ENCODE results near the gene GPR143. TPM values are rescaled to one million over a fixed set of nuclear protein-coding genes. Genes with fewer than 3 reads are reported as not detected.

GPR143 gene
- total RNA-seq, 6 experiments from 2014 or later, result not detected

DNA sequence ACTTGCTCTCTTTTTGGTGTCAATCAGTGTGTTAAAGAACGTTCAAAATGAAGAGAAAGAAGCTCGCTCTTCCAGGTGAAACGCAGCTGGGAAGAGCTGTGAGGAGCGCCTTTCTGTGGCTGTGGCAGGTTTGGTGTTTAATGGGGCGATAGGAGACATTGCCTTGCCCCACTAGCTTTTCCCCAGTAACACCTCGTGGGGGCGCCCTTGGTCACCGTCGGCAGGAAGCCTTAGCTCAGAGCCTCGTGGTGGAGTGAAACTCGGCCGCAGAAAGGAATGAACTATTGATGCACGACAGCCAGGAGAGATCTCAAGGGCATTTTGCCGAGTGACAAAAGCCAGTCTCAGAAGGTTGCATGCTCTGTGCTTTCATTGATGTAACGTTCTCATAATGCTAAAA lies 65.1 kb downstream of the GPR143 start:
- peaks cover 9% of the 10 kb centered on the region; the same call in 1 of the 2 replicates for H3K36me3 Mint-ChIP-seq (ENCODE audit: low read depth)

DNA sequence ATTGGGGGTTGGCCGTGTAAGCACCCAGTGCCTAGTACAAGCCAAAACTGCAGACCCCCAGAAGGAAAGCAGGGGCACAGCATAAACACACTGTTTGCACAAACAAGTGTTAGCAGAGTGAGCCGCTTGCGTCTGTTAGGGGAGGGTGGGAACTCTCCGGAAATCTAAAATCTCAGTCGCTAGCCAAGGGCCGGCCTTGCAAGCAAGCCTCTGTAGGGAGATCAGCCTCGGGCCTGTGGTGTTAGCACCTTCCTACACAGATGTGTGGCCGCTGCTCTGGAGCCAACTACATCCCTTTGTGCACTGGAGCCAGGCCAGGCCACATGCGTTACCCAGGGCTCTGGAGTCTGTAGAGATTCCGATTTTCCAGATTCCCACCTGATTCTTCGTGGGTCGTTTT lies 67.1 kb downstream of the GPR143 start:
- peaks cover 9% of the 10 kb centered on the region; the same call in 1 of the 2 replicates for H3K36me3 Mint-ChIP-seq (ENCODE audit: low read depth)
- H3K4me1 Mint-ChIP-seq (ENCODE audit: low read depth), result no peaks in the 10 kb centered on the region
- no peak for DNase-seq
- H3K9me3 Mint-ChIP-seq, result no peaks in the 10 kb centered on the region
- TF ChIP-seq, protein P1, sequence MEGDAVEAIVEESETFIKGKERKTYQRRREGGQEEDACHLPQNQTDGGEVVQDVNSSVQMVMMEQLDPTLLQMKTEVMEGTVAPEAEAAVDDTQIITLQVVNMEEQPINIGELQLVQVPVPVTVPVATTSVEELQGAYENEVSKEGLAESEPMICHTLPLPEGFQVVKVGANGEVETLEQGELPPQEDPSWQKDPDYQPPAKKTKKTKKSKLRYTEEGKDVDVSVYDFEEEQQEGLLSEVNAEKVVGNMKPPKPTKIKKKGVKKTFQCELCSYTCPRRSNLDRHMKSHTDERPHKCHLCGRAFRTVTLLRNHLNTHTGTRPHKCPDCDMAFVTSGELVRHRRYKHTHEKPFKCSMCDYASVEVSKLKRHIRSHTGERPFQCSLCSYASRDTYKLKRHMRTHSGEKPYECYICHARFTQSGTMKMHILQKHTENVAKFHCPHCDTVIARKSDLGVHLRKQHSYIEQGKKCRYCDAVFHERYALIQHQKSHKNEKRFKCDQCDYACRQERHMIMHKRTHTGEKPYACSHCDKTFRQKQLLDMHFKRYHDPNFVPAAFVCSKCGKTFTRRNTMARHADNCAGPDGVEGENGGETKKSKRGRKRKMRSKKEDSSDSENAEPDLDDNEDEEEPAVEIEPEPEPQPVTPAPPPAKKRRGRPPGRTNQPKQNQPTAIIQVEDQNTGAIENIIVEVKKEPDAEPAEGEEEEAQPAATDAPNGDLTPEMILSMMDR (IDR thresholded peaks at IDR 0.05), result no peak
- no peak overlapping the region for H3K27ac Mint-ChIP-seq
- H3K27me3 Mint-ChIP-seq (ENCODE audit: insufficient read depth), result no peaks in the 10 kb centered on the region; the same call in 1 of the 2 replicates
- no peak overlapping the region for H3K4me3 Mint-ChIP-seq

More for the DNA sequence above, 65.1 kb downstream of the GPR143 start:
- no peaks in the 10 kb centered on the region for H3K9me3 Mint-ChIP-seq
- H3K4me1 Mint-ChIP-seq (ENCODE audit: low read depth), result no peaks in the 10 kb centered on the region
- no peak overlapping the region for H3K4me3 Mint-ChIP-seq
- DNase-seq, result no peak
- no peaks in the 10 kb centered on the region; the same call in none of the 2 replicates for H3K27me3 Mint-ChIP-seq (ENCODE audit: insufficient read depth)
- TF ChIP-seq, protein P1 (IDR thresholded peaks at IDR 0.05), result no peak
- no peak overlapping the region for H3K27ac Mint-ChIP-seq

DNA sequence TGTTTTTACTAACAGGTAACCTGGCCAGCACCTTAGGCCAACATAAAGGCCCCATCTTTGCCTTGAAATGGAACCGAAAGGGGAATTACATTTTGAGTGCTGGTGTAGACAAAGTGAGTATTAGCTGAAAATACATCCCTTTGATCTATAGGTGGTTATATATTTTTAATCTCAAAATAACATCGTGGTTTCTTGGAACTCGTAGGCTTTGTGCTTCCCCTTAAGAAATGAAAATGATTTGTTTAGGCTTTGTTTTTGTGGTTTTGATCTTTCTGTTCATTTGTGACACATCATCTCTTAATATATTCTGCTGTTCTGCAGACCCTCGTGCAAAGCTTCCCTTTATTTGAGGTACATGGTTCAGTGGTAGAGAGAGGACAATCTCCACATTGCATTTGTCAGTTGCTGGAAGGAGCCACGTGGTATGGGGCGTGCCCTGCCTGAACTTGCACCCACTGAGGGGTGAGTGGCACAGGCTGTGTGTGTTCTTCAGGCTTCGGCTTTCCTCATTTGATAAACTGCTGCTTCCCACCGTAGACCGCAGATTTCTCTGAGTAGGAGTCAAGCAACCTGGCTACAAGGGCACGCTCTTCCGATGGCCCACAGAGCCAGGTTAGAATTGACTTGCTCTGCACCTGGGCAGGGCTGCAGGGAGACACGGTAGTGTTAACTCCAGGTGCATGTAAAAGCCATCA lies 72.2 kb downstream of the GPR143 start:
- Mint-ChIP-seq H3K27me3 (ENCODE audit: insufficient read depth) (no peaks in the 10 kb centered on the region), H3K36me3 (ENCODE audit: low read depth) (no peaks in the 10 kb centered on the region), H3K27ac (no peak overlapping the region), H3K9me3 (no peaks in the 10 kb centered on the region), H3K4me1 (ENCODE audit: low read depth) (no peaks in the 10 kb centered on the region), H3K4me3 (no peak overlapping the region)
- TF ChIP-seq, protein P1 (IDR thresholded peaks at IDR 0.05), result no peak
- no peak for DNase-seq

DNA sequence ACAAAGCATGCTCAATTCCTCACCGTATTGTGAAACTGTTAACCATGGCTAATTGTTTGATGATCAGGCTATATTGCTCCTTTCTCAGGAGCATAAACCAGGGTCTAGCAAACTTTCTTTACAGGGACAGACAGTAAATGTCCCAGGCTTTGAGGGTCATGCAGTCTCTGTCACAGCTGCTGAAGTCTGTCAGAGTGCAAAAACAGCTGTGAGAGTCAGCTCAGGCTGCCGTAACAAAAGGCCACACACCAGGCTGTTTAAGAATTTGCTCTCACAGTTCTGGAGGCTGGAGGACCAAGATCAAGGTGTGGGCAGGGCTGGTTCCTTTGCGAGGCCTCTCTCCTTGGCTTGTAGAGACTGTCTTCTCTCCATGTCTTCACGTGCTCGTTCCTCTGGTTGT lies 75.6 kb downstream of the GPR143 start:
- H3K4me1 Mint-ChIP-seq (ENCODE audit: low read depth), result no peaks in the 10 kb centered on the region
- H3K27me3 Mint-ChIP-seq (ENCODE audit: insufficient read depth), result peaks cover 2% of the 10 kb centered on the region; the same call in 1 of the 2 replicates
- DNase-seq, result no peak
- no peaks in the 10 kb centered on the region for H3K9me3 Mint-ChIP-seq
- no peak overlapping the region for H3K4me3 Mint-ChIP-seq
- TF ChIP-seq, protein P1 (IDR thresholded peaks at IDR 0.05), result no peak
- no peak overlapping the region for H3K27ac Mint-ChIP-seq
- H3K36me3 Mint-ChIP-seq (ENCODE audit: low read depth), result peaks cover 5% of the 10 kb centered on the region; the same call in 1 of the 2 replicates

DNA sequence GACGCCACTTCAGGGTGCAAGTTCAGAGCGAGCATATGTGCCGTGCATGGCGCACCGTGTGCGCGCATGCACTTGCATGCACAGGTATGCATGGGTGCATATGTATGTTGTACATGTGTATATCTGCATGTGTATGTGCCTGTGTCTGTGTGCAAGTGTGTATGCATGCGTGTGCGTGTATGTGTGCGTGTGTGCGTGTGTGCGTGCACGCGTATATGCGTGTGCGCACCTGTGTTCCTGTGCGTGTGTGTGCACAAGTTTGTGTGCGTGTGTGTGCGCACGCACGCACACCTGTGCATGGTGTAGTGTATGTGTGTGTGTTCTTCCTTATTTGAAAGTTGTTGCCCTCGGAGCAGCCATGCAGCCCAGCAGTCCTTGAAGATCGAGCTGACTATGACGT lies 76.8 kb downstream of the GPR143 start:
- H3K4me1 Mint-ChIP-seq (ENCODE audit: low read depth), result no peaks in the 10 kb centered on the region
- H3K27ac Mint-ChIP-seq, result no peak overlapping the region
- no peak for DNase-seq
- peaks cover 2% of the 10 kb centered on the region; the same call in 1 of the 2 replicates for H3K27me3 Mint-ChIP-seq (ENCODE audit: insufficient read depth)
- H3K36me3 Mint-ChIP-seq (ENCODE audit: low read depth), result peaks cover 5% of the 10 kb centered on the region; the same call in 1 of the 2 replicates
- no peak overlapping the region for H3K4me3 Mint-ChIP-seq
- H3K9me3 Mint-ChIP-seq, result no peaks in the 10 kb centered on the region
- TF ChIP-seq, protein P1 (IDR thresholded peaks at IDR 0.05), result no peak

All from HFFc6 (cell line).